ENCODE measurements around the gene PPFIBP1. TPM values are rescaled to one million over a fixed set of nuclear protein-coding genes. Genes with fewer than 3 reads are reported as not detected.
"Not testable (repeated sequence)": the region's sequence is repeated elsewhere in the genome, so short reads cannot be mapped to it uniquely, and the experiment has no call there.

The PPFIBP1 gene
- total RNA-seq, 2 donors from 2014 or later: 26.2 to 37.2 TPM

DNA sequence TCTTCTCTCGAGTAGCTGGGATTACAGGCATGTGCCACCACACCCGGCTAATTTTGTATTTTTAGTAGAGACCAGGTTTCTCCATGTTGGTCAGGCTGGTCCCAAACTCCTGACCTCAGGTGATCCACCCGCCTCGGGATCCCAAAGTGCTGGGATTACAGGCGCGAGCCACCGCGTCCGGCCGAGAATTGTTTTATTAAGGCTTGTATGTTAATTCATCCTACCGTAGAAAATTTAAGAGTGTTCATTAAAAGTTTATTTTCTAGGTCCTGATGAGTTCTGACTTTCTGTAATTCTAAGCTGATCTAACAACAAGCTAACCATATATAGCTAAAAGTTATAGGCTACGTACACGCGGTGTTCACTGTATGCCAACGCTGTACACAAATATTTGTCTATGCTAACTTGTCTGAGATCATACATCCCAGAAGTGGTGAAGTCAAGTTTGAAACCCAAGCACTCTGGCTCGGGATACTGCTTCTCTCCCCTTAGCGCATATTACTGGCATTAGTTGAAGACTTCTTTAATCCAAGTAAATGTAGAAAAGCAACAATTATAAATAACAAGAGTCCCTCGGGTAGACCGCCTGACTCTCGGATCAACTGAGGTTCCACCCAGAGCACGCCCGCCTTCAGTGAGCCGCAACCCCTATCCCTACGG lies 186.1 kb downstream of the PPFIBP1 start:
- ATAC-seq: peak; percentile 54 to 67
- no peak for DNase-seq (ENCODE audit: low spot score in 2 of 2)
- Mint-ChIP-seq H3K36me3 (peaks cover 13% of the 10 kb centered on the region in 2 donors), H3K9me3 (no peaks in the 10 kb centered on the region), H3K27ac (peak overlapping the region; percentile 96 to 98)

GRCh38 chr12:27710592-27711316 lies 186.7 kb downstream of the PPFIBP1 start, which contains the start of gene MRPS35:
Gene MRPS35, plus strand, starts transcription at chr12:27710832. Its CDS starts 12 bp downstream, at chr12:27710844.
- DNase-seq (ENCODE audit: low spot score in 2 of 2): peak; percentile 92
- Mint-ChIP-seq H3K36me3 (peaks cover 13% of the 10 kb centered on the region in 2 donors), H3K9me3 (no peaks in the 10 kb centered on the region), H3K27ac (peak within 1 kb of the TSS; percentile 96 to 98)
- peak; percentile 98 for ATAC-seq

GRCh38 chr12:27711317-27711682 lies 187.3 kb downstream of the PPFIBP1 start:
- H3K36me3 Mint-ChIP-seq: peaks cover 13% of the 10 kb centered on the region in 2 donors
- H3K9me3 Mint-ChIP-seq: no peaks in the 10 kb centered on the region
- peak; percentile 6 to 15 for ATAC-seq
- H3K27ac Mint-ChIP-seq: peak overlapping the region; percentile 96 to 98
- peak in 1 of 2 donors; percentile 24 for DNase-seq (ENCODE audit: low spot score in 2 of 2)

DNA sequence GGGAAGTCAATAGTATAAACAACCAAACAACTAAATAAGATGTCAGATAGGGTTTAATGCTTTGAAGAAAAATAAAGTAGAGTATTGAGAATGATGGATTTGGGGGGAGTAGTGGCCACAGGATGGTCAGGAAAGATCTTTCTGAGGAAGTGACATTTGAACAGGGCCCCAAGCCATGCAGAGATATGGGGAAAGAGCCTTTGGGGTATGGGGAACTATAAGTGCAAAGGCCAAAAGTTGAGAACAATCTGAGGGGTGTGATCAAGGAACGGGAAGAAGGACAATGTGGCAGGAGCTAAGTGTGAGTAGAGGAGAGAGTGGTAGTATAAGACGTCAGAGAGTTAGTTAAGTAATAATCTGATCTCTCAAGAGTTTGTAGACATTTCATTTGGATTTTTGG lies 188.0 kb downstream of the PPFIBP1 start:
- peaks cover 13% of the 10 kb centered on the region in 2 donors for H3K36me3 Mint-ChIP-seq
- H3K9me3 Mint-ChIP-seq: no peaks in the 10 kb centered on the region
- DNase-seq (ENCODE audit: low spot score in 2 of 2) (no peak), ATAC-seq (no peak)
- peak overlapping the region; percentile 12 to 98 for H3K27ac Mint-ChIP-seq

DNA sequence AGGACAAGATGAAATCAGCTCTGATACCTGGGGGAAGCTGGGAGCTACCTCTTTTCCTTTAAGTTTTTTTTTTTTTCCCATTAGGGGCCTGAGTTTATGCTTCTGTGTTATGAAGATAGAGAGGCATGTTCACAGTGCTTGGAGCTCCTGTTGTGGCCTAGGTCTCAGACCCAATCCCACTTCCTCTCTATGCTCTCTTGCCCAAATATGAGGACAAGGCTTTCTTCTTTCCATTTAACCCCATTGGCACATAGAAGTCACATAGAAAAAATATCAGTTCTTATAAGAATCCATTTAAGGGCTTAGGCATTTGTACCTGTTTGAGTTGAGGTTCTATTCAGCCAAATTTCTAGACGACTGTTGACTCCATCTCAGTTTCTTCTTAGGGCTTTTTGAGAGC lies 199.2 kb downstream of the PPFIBP1 start:
- DNase-seq (ENCODE audit: low spot score in 2 of 2): no peak
- H3K36me3 Mint-ChIP-seq: peaks cover 0 to 4% of the 10 kb centered on the region in 2 donors
- H3K9me3 Mint-ChIP-seq: no peaks in the 10 kb centered on the region
- ATAC-seq: no peak
- no peak overlapping the region for H3K27ac Mint-ChIP-seq

- peaks cover 0 to 15% of the 10 kb centered on the region in 2 donors for H3K36me3 Mint-ChIP-seq
- ATAC-seq (no peak), DNase-seq (ENCODE audit: low spot score in 2 of 2) (no peak)
- peak overlapping the region in 1 of 2 donors; percentile 57 for H3K27ac Mint-ChIP-seq
- H3K9me3 Mint-ChIP-seq: no peaks in the 10 kb centered on the region
Observed at GRCh38 chr12:27730097-27730588, 206.1 kb downstream of the PPFIBP1 start.

GRCh38 chr12:27732281-27732680 lies 208.3 kb downstream of the PPFIBP1 start:
- DNase-seq (ENCODE audit: low spot score in 2 of 2) (no peak), ATAC-seq (peak in 1 of 2 donors; percentile 55)
- Mint-ChIP-seq H3K27ac (no peak overlapping the region), H3K36me3 (peaks cover 0 to 14% of the 10 kb centered on the region in 2 donors), H3K9me3 (no peaks in the 10 kb centered on the region)

DNA sequence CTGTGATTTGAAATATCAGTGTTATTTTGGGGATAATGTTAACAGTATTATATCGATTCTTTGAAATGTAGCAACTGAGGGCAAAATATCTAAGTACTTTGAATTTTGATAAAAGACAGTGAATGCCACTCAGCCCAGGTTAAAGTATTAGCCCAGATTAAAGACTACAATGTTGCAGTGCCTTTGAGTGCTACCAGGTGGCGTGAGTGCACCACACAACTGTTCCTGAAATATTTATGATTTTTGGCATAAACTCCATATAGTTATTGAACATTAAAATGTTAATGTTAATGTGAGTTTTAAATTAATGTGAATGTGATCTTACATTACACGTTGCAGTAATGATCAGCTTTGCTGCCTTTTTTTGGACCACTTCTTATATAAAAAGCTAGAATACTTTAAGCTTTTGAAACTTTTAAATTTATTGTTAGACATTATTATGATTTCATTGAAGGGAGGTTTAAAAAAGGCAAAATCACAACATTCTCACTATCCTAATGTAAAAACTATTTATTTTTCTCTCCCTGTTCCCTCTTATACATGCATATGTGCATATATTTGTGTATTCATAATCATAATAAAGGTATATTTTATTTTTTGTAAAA lies 209.1 kb downstream of the PPFIBP1 start:
- peak in 1 of 2 donors; percentile 26 for DNase-seq (ENCODE audit: low spot score in 2 of 2)
- peaks cover 0 to 14% of the 10 kb centered on the region in 2 donors for H3K36me3 Mint-ChIP-seq
- H3K27ac Mint-ChIP-seq: no peak overlapping the region
- H3K9me3 Mint-ChIP-seq: no peaks in the 10 kb centered on the region
- peak; percentile 45 to 53 for ATAC-seq

GRCh38 chr12:27733791-27734190 lies 209.8 kb downstream of the PPFIBP1 start:
- DNase-seq (ENCODE audit: low spot score in 2 of 2): no peak
- Mint-ChIP-seq H3K9me3 (no peaks in the 10 kb centered on the region), H3K27ac (no peak overlapping the region), H3K36me3 (peaks cover 0 to 14% of the 10 kb centered on the region in 2 donors)
- no peak for ATAC-seq

- not testable (repeated sequence) for DNase-seq (ENCODE audit: low spot score in 2 of 2); H3K27ac Mint-ChIP-seq; ATAC-seq; H3K9me3 Mint-ChIP-seq
- peaks cover 0 to 14% of the 10 kb centered on the region in 2 donors for H3K36me3 Mint-ChIP-seq
Observed at GRCh38 chr12:27734321-27734720, 210.3 kb downstream of the PPFIBP1 start.

DNA sequence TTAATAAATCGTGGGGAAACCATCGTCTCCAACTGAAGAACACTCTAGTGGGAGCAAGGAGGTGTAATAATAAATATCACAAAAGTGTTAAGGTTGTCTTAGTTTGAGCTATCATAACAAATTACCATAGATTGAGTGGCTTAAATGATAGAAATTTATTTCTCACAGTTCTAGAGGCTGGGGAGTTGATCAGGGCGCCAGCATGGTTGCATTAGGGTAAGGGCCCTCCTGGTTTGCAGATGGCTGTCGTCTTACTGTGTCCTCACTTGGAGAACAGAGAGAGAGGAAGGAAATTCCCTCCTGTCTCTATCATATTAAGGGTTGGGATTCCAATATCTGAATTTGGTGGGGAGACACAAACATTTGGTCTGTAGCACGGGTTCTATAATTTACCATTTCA lies 219.6 kb downstream of the PPFIBP1 start:
- ATAC-seq (no peak), DNase-seq (ENCODE audit: low spot score in 2 of 2) (no peak)
- Mint-ChIP-seq H3K36me3 (peaks cover 6 to 21% of the 10 kb centered on the region in 2 donors), H3K27ac (no peak overlapping the region), H3K9me3 (no peaks in the 10 kb centered on the region)

Other genes starting within 250 kb of the PPFIBP1 start
- gene BMAL2, start 191.4 kb upstream of the PPFIBP1 start, total RNA-seq: 10 to 100 TPM in 1 of 2 donors, 1 to 10 TPM in 1; 7.4 to 14.5 TPM
- under 1 TPM in 1 of 2 donors, not detected in 1; 0.37 TPM for gene SMCO2, start 77.5 kb upstream of the PPFIBP1 start, total RNA-seq
- 1 to 10 TPM in 1 of 2 donors, under 1 TPM in 1; 0.20 to 1.0 TPM for gene REP15, start 172.2 kb downstream of the PPFIBP1 start, total RNA-seq
- gene MRPS35, start 186.6 kb downstream of the PPFIBP1 start, total RNA-seq: 10 to 100 TPM; 49.3 to 53.9 TPM